Colonic mucosa (tissue), 4 donors: ENCODE measurements around the gene PTPN4. TPM values are rescaled to one million over a fixed set of nuclear protein-coding genes. Genes with fewer than 3 reads are reported as not detected.
"Not testable (repeated sequence)": the region's sequence is repeated elsewhere in the genome, so short reads cannot be mapped to it uniquely, and the experiment has no call there.

Source experiments
- DNase-seq: peaks from one replicate; pipeline ENCODE4 v3.0.0-alpha.2; 2020
- H3K27ac ChIP-seq: fragments of 200-600 bp; one replicate; pipeline ENCODE4 v1.8.0; 2021
- H3K27me3 ChIP-seq: fragments of 200-600 bp; one replicate; pipeline ENCODE4 v1.8.0; 2021
- H3K36me3 ChIP-seq: fragments of 200-600 bp; one replicate; pipeline ENCODE4 v1.8.0; 2021
- H3K4me1 ChIP-seq: fragments of 200-600 bp; one replicate; pipeline ENCODE4 v1.8.0; 2021; ENCODE audit warnings: mild to moderate bottlenecking
- H3K4me3 ChIP-seq: fragments of 200-600 bp; one replicate; pipeline ENCODE4 v1.8.0; 2021
- H3K9ac ChIP-seq, 2 donors: one replicate each; pipeline ENCODE4 v1.7.0; 2013; ENCODE audit warnings: control low read depth in 2 of 2, low read depth in 2 of 2, low read length in 2 of 2
- H3K9me3 ChIP-seq: fragments of 200-600 bp; one replicate; pipeline ENCODE4 v1.8.0; 2021
- CTCF ChIP-seq: fragments of 200-600 bp; IDR thresholded peaks from one replicate; pipeline ENCODE4 v1.8.0; 2022; ENCODE audit warnings: antibody characterized with exemption, mild to moderate bottlenecking
- intact Hi-C: fragments of 100-400 bp; cut with DNase I; formaldehyde crosslinking; loops from one replicate; pipeline ENCODE4 v1.14.1; 2022
- total RNA-seq, 2 donors: library from RNA; stranded (reverse); fragmentation: NEBNext Ultra II Directional in 1 of 2; extraction: Animal tissue kit (Norgen Biotek cat#: 25700) in 1 of 2; gene quantifications; one replicate each; pipeline ENCODE4 v1.2.1, GENCODE V29; 2021
- donor health status: healthy.
- donor health status: DM: no; HTN: no; CAD: no.
- donor health status: DM: no; HTN: no; CAD: no.

Gene PTPN4
- total RNA-seq, 2 donors from 2014 or later = 20.4 to 28.2 TPM

GRCh38 chr2:119792907-119793312, 33.2 kb downstream of the PTPN4 start:
- no peak overlapping the region for H3K27ac ChIP-seq
- H3K4me3 ChIP-seq = no peak overlapping the region
- no peaks in the 10 kb centered on the region for H3K9me3 ChIP-seq
- no peaks in the 10 kb centered on the region for H3K4me1 ChIP-seq
- DNase-seq = no peak
- no peaks in the 10 kb centered on the region for H3K27me3 ChIP-seq
- no peak overlapping the region for H3K9ac ChIP-seq
- no peaks in the 10 kb centered on the region for H3K36me3 ChIP-seq
- intact Hi-C loops = no loop called here
- no peak for TF ChIP-seq CTCF

GRCh38 chr2:119794237-119794636, 34.5 kb downstream of the PTPN4 start:
- Histone ChIP-seq H3K27me3 (no peaks in the 10 kb centered on the region), H3K4me1 (no peaks in the 10 kb centered on the region), H3K9me3 (no peaks in the 10 kb centered on the region), H3K36me3 (no peaks in the 10 kb centered on the region), H3K27ac (no peak overlapping the region), H3K4me3 (no peak overlapping the region), H3K9ac (no peak overlapping the region)
- no peak for TF ChIP-seq CTCF
- intact Hi-C loops = no loop called here
- no peak for DNase-seq

GRCh38 chr2:119795309-119796303, 35.9 kb downstream of the PTPN4 start:
- TF ChIP-seq CTCF = no peak
- Histone ChIP-seq H3K27ac (no peak overlapping the region), H3K4me3 (no peak overlapping the region), H3K4me1 (no peaks in the 10 kb centered on the region), H3K27me3 (no peaks in the 10 kb centered on the region), H3K36me3 (no peaks in the 10 kb centered on the region), H3K9me3 (no peaks in the 10 kb centered on the region), H3K9ac (no peak overlapping the region)
- no peak for DNase-seq
- intact Hi-C loops = no loop called here

- H3K4me1 ChIP-seq = no peaks in the 10 kb centered on the region
- intact Hi-C loops = no loop called here
- no peaks in the 10 kb centered on the region for H3K27me3 ChIP-seq
- no peaks in the 10 kb centered on the region for H3K9me3 ChIP-seq
- TF ChIP-seq CTCF = no peak
- no peak for DNase-seq
- no peak overlapping the region for H3K27ac ChIP-seq
- H3K4me3 ChIP-seq = no peak overlapping the region
- H3K36me3 ChIP-seq = no peaks in the 10 kb centered on the region
- H3K9ac ChIP-seq = no peak overlapping the region
Measured at GRCh38 chr2:119800376-119800902, 40.7 kb downstream of the PTPN4 start.

GRCh38 chr2:119801040-119801439, 41.3 kb downstream of the PTPN4 start:
- Histone ChIP-seq H3K27me3 (no peaks in the 10 kb centered on the region), H3K36me3 (no peaks in the 10 kb centered on the region), H3K9ac (no peak overlapping the region), H3K4me1 (no peaks in the 10 kb centered on the region), H3K27ac (no peak overlapping the region), H3K4me3 (no peak overlapping the region), H3K9me3 (no peaks in the 10 kb centered on the region)
- TF ChIP-seq CTCF = no peak
- intact Hi-C loops = no loop called here
- no peak for DNase-seq

- H3K4me1 ChIP-seq, H3K27me3 ChIP-seq, intact Hi-C loops, H3K27ac ChIP-seq, H3K36me3 ChIP-seq, H3K4me3 ChIP-seq, H3K9ac ChIP-seq, H3K9me3 ChIP-seq, DNase-seq: not testable (repeated sequence)
Measured at GRCh38 chr2:119801989-119802388, 42.3 kb downstream of the PTPN4 start.
